Ishikawa (cell line): ENCODE data around the gene CD300LF.
A peak's percentile ranks its signal among the peaks of the same experiment; 100 is the strongest.

ENCODE experiments used
- CREB1 ChIP-seq: IDR thresholded peaks from 2 replicates; pipeline ENCODE4 v1.6.1; 2012; ENCODE audit warnings: low read depth
- EP300 ChIP-seq: IDR thresholded peaks from 2 replicates; pipeline ENCODE4 v1.6.1; 2012; ENCODE audit warnings: borderline replicate concordance
- MAX ChIP-seq: IDR thresholded peaks from 2 replicates; pipeline ENCODE4 v1.6.1; 2012
- RAD21 ChIP-seq: IDR thresholded peaks from 2 replicates; pipeline ENCODE4 v1.6.1; 2012; ENCODE audit warnings: low read depth
- TAF1 ChIP-seq: IDR thresholded peaks from 2 replicates; pipeline ENCODE4 v1.6.1; 2012; ENCODE audit warnings: low read depth, mild to moderate bottlenecking
- USF1 ChIP-seq: IDR thresholded peaks from 2 replicates; pipeline ENCODE4 v1.6.1; 2012
- YY1 ChIP-seq: IDR thresholded peaks from 2 replicates; pipeline ENCODE4 v1.6.1; 2012; ENCODE audit warnings: low read depth

- TF ChIP-seq MAX, result peak; percentile 97
- peak; percentile 79 for TF ChIP-seq YY1
- peak; percentile 51; the same call in 1 of the 2 replicates for TF ChIP-seq EP300
- TF ChIP-seq USF1, result peak; percentile 71
- no peak for TF ChIP-seq CREB1
- TF ChIP-seq TAF1, result no peak; the same call in 1 of the 2 replicates
- no peak; the same call in 1 of the 2 replicates for TF ChIP-seq RAD21
Observed at GRCh38 chr17:74671031-74671771, 41.5 kb downstream of the CD300LF start.
